ENCODE data around the gene DLGAP5. TPM values are rescaled to one million over a fixed set of nuclear protein-coding genes. Genes with fewer than 3 reads are reported as not detected.

DLGAP5 gene
- total RNA-seq, 2 experiments from 2014 or later = 75.4 to 84.0 TPM

DNA sequence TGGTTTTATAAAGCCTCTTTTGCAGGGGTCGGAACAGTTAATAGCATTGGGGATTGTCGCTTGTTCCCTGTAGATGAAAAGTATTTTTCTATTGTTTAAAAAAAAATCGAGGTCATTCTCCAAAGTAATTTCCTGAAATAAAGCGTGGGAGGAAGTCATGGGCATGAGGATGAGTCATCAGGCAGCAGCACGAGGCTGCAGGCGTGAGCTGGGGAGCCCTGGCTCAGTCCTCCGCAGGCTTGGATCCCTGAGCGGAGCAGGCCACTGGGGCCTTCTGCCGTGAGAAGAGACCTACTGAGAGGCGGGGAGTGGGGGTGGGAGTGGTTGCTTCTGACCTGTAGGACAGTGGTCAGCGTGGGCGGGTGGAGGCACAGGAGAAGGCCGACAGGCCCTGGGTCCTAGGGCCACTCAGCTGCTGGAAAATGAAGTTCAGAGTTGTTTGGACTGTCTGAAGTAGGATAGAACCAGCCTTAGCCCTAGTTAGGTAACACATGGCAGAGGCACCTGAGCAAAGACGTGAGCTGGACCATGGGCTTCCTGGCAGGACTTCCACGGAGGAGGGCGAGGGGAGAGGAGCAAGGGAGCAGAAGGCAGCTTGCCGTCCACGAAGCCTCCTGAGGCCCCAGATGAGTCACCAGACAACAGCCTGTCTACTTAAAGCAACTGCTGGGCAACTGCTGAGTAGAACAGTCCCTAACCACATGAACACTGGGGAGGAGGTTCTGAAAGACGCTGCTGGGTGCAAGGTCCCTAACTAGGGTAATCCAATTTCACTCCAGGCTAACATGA, 83.4 kb downstream of the DLGAP5 start:
- TF ChIP-seq, protein P1, sequence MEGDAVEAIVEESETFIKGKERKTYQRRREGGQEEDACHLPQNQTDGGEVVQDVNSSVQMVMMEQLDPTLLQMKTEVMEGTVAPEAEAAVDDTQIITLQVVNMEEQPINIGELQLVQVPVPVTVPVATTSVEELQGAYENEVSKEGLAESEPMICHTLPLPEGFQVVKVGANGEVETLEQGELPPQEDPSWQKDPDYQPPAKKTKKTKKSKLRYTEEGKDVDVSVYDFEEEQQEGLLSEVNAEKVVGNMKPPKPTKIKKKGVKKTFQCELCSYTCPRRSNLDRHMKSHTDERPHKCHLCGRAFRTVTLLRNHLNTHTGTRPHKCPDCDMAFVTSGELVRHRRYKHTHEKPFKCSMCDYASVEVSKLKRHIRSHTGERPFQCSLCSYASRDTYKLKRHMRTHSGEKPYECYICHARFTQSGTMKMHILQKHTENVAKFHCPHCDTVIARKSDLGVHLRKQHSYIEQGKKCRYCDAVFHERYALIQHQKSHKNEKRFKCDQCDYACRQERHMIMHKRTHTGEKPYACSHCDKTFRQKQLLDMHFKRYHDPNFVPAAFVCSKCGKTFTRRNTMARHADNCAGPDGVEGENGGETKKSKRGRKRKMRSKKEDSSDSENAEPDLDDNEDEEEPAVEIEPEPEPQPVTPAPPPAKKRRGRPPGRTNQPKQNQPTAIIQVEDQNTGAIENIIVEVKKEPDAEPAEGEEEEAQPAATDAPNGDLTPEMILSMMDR (IDR thresholded peaks at IDR 0.05) = no peak
- Mint-ChIP-seq H3K27me3 (no peaks in the 10 kb centered on the region), H3K9me3 (peaks cover 8% of the 10 kb centered on the region), H3K4me3 (no peak overlapping the region), H3K4me1 (ENCODE audit: low read depth) (peaks cover 26% of the 10 kb centered on the region), H3K36me3 (ENCODE audit: low read depth) (peaks cover 7% of the 10 kb centered on the region), H3K27ac (peak overlapping the region; percentile 77)
- intact Hi-C loops (cut with micrococcal nuclease) = no loop called here
- ChIA-PET POLR2A (interaction anchor here (1.3 kb wide), 1 partner anchor 10 kb away, joined by 5 read pairs; no protein-coding TSS in a partner anchor), CTCF (interaction anchor here (1.1 to 1.6 kb wide), 3 partner anchors 19 to 163 kb away, joined by 3 read pairs; no protein-coding TSS in a partner anchor)
- ATAC-seq (peak; percentile 86), DNase-seq (peak; percentile 60)

DNA sequence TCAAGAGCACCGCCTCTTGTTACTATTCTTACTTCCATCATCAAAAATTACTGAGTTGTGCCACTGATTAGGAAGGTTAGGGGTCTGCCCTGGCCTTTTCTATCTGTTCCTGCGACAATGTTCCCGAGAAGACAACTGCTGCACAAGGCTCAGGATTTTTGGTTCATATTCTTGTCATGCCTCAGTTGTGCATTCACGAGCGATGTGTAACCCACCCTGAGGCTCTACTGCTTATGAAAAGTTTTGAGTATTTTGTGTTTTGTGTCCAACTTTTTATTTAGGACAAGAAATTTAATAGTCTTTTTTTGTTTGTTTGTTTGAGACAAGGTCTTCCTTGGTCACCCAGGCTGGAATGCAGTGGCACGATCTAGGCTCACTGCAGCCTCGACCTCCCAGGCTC, 85.4 kb downstream of the DLGAP5 start:
- H3K36me3 Mint-ChIP-seq (ENCODE audit: low read depth) = peaks cover 7% of the 10 kb centered on the region
- TF ChIP-seq, protein P1 (IDR thresholded peaks at IDR 0.05) = no peak
- no peaks in the 10 kb centered on the region for H3K27me3 Mint-ChIP-seq
- ATAC-seq (no peak), DNase-seq (no peak)
- intact Hi-C loops (cut with micrococcal nuclease) = no loop called here
- H3K4me3 Mint-ChIP-seq = no peak overlapping the region
- POLR2A ChIA-PET = no interaction called here
- CTCF ChIA-PET = interaction anchor here (1.1 kb wide), 1 partner anchor 41 kb away, joined by 3 read pairs; no protein-coding TSS in a partner anchor
- H3K4me1 Mint-ChIP-seq (ENCODE audit: low read depth) = peaks cover 39% of the 10 kb centered on the region
- H3K27ac Mint-ChIP-seq = no peak overlapping the region
- H3K9me3 Mint-ChIP-seq = peaks cover 8% of the 10 kb centered on the region

DNA sequence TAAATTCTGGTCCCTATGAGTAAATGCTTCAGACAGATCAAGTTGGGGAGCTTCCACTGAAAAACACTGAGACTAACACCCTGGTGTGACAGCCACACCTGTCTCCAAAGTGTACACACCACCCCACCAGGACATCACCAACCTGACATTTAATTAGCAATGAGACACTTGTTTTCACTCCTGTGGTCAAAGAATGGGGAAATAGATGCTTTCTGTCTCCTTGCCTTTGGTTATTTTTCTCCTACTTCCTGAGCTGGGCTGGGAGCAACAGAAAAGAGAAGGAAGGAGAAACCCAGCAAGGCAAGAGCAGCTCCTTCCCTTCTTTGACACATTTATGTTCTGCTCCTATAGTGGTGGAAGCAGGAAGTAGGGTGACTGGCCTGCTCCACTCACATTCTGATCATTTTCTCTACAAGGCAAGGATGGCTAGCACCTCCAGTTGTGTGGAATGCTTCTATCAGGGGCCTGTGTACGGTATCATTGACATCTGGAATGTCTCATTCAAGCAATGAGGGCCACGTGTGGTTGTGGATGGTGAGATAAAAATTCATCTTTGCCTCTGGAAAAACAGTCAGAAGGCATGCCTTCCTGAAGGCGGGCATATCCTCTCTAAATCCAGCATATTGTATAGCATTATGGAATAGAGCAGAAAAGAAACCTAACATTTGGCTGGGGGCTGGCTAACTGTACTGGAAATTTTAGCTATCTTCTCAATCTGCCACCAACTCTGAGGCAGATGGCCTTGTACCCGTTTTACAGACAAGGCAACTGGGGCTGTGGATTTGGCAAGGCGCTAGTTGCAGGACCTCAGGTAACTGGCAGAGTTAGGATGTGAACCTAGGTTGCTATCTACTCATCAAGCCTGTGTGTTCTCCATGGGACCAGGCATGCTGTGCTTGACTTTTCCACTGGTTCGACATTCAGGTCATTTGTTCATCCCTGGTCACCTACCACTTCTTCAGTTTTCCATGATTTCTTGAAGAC, 87.1 kb downstream of the DLGAP5 start:
- Mint-ChIP-seq H3K9me3 (peaks cover 8% of the 10 kb centered on the region), H3K36me3 (ENCODE audit: low read depth) (peaks cover 7% of the 10 kb centered on the region), H3K4me3 (no peak overlapping the region), H3K27me3 (no peaks in the 10 kb centered on the region), H3K27ac (peak overlapping the region; percentile 99), H3K4me1 (ENCODE audit: low read depth) (peaks cover 47% of the 10 kb centered on the region)
- CTCF ChIA-PET = interaction anchor here (2.0 to 2.8 kb wide), 5 partner anchors 14 to 56 kb away, joined by 6 to 15 read pairs (median 9); partner anchors contain the start of gene MAPK1IP1L
- no peak for ATAC-seq
- POLR2A ChIA-PET = interaction anchor here (0.7 to 2.4 kb wide), 6 partner anchors 9 to 87 kb away, joined by 3 to 10 read pairs (median 4); partner anchors contain the start of genes DLGAP5 and LGALS3
- intact Hi-C loops (cut with micrococcal nuclease) = no loop called here
- DNase-seq = no peak
- TF ChIP-seq, protein P1 (IDR thresholded peaks at IDR 0.05) = no peak

DNA sequence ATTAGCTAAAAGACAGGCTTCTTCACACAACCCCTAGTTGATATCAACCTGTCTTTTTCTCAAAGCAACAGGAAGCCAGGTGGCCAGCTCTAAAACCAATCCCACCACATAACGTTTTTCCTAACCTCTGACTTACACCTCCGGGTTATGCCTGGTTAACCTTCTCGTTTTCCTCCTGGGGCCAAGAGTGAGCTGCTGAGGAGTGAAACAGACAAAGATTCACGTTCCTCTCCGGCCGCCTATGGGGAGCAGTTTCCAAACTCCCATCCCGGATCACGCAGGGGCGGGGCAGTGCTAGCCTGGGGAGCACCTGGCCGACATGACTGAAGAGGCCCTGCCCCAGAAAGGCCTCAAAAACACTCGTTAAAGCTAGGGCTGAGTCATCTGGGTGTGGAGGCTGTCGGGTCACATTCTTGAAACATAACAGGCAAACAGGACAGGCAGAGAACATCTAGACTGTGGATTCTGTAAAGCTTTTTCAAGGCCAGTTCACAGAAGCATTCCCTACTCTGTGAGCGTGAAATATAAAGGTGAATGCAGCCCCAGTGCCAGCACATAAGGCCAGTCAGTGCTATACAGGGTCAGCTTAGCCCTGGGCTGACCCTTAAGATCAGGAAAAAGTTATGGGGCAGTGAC, 88.3 kb downstream of the DLGAP5 start:
- peaks cover 9% of the 10 kb centered on the region for H3K36me3 Mint-ChIP-seq (ENCODE audit: low read depth)
- intact Hi-C loops (cut with micrococcal nuclease) = no loop called here
- peak overlapping the region; percentile 67 for H3K4me3 Mint-ChIP-seq
- H3K27me3 Mint-ChIP-seq = no peaks in the 10 kb centered on the region
- peaks cover 50% of the 10 kb centered on the region for H3K4me1 Mint-ChIP-seq (ENCODE audit: low read depth)
- peaks cover 8% of the 10 kb centered on the region for H3K9me3 Mint-ChIP-seq
- ChIA-PET POLR2A (interaction anchor here (0.7 to 2.4 kb wide), 9 partner anchors 8 to 221 kb away, joined by 3 to 10 read pairs (median 4); partner anchors contain the start of genes DLGAP5, LGALS3, SOCS4 and WDHD1), CTCF (interaction anchor here (0.7 to 2.8 kb wide), 11 partner anchors 11 to 143 kb away, joined by 3 to 15 read pairs (median 6); partner anchors contain the start of gene MAPK1IP1L)
- peak; percentile 78 for DNase-seq
- TF ChIP-seq, protein P1 (IDR thresholded peaks at IDR 0.05) = no peak
- ATAC-seq = peak; percentile 65
- H3K27ac Mint-ChIP-seq = peak overlapping the region; percentile 99

Data from activated CD8-positive, alpha-beta T cell treated with anti-CD3 and anti-CD28 coated beads for 36 hours (primary cell).